ENCODE results near the gene TCP11L1.

TCP11L1 gene

DNA sequence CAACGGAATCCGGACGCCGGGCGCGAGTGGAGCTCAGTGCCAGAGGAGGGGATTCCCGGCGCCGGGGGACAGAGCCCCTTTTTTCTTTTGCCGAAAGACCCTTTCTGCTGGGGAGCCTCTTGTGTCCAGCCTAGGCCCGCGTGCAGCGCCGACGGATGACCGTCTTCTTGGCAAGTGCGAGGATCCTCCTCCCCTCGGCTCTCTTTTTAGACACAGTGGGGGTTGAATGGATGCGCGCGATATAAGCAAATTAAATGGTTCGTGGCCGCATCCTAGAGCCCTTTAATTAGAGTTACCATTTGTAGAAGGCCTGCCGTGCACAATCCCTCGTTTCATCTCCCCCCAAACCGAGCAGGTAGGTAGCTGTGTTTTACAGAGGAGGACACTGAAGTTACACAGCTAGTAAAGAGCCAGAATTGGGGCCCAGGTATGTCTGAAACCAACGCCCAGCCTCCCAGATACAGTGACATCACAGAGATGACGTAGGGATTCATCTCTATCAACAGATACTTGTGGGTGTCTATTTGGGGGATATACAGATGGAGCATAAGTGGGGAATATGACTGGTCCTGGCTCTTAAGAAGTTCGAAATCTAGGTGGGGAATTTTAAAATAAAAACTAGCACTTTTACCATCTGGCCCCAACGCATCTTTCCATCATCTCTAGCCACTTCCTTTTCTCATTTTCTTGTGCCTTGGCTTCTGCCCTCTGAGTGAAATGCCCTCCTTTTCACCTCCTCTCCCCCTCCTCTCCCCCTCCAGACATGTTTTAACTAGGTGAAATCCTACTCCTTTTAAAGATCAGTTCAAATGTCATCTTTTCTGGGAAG, 875 bp downstream of the TCP11L1 start:
- no peaks in the 10 kb centered on the region for H3K9me2 ChIP-seq (replicated peaks; ENCODE audit: insufficient read depth, low read length)
- no peaks in the 10 kb centered on the region for H4K20me1 ChIP-seq (ENCODE audit: insufficient read depth, low read length)
- peaks cover 6% of the 10 kb centered on the region; the same call in 1 of the 2 replicates for H3K79me2 ChIP-seq (ENCODE audit: low read length)
- no peaks in the 10 kb centered on the region for H3K27me3 ChIP-seq (replicated peaks; ENCODE audit: insufficient read depth, low read length)
- H3K27ac ChIP-seq (ENCODE audit: low read length): peak overlapping the region; percentile 93; the same call in 1 of the 2 replicates
- peak overlapping the region; percentile 99 for H3K4me3 ChIP-seq (ENCODE audit: low read length)
- H3K4me2 ChIP-seq (ENCODE audit: low read depth, low read length): peak overlapping the region; percentile 69
- DNase-seq: peak; percentile 28
- TF ChIP-seq EZH2 (optimal IDR thresholded peaks at IDR 0.05; ENCODE audit: low read depth, low read length) (no peak), EZH2phosphoT487 (IDR thresholded peaks at IDR 0.05; ENCODE audit: low read length) (no peak)
- TF ChIP-seq, protein P1, sequence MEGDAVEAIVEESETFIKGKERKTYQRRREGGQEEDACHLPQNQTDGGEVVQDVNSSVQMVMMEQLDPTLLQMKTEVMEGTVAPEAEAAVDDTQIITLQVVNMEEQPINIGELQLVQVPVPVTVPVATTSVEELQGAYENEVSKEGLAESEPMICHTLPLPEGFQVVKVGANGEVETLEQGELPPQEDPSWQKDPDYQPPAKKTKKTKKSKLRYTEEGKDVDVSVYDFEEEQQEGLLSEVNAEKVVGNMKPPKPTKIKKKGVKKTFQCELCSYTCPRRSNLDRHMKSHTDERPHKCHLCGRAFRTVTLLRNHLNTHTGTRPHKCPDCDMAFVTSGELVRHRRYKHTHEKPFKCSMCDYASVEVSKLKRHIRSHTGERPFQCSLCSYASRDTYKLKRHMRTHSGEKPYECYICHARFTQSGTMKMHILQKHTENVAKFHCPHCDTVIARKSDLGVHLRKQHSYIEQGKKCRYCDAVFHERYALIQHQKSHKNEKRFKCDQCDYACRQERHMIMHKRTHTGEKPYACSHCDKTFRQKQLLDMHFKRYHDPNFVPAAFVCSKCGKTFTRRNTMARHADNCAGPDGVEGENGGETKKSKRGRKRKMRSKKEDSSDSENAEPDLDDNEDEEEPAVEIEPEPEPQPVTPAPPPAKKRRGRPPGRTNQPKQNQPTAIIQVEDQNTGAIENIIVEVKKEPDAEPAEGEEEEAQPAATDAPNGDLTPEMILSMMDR (IDR thresholded peaks at IDR 0.05; ENCODE audit: low read length): no peak
- H3K9me3 ChIP-seq (replicated peaks; ENCODE audit: insufficient read depth, low read length): no peaks in the 10 kb centered on the region
- peak overlapping the region; percentile 100 for H2AFZ ChIP-seq (ENCODE audit: low read length)
- H3K9ac ChIP-seq (ENCODE audit: low read length): peak overlapping the region; percentile 97
- peaks cover 5% of the 10 kb centered on the region; the same call in 1 of the 2 replicates for H3K4me1 ChIP-seq (ENCODE audit: low read length)
- no peaks in the 10 kb centered on the region for H3K36me3 ChIP-seq (replicated peaks; ENCODE audit: insufficient read depth, low read length)
- peaks cover 9% of the 10 kb centered on the region for H3F3A ChIP-seq (ENCODE audit: insufficient read depth, low read length)

DNA sequence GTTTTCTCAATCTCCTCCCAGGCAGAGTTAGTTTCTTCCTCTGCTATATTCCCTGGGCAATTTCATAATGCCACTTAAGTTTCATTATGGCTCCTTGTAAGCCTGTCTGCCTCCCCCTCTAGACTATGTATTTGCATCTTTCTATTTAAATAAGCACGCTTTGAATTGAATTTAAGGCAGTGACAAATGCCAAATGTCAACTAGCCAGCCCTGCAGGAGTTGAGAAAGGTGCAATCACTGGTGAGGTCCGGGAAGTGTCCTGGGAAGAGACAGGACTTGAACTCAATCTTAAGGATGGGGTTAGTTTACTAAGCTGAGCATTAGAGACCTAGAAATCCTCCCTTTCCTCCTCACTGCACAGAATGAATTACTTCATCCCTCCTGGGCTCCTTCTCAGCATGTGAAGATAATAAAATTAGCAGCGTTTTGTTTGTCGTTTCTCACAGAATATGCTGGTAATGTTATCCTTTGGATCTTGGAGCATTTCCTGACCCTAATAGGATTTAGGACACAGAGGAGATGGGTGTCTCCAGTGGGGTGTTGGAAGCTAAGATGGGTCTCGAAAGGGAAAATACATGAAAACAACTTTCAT, 1.6 kb downstream of the TCP11L1 start:
- H3K9me2 ChIP-seq (replicated peaks; ENCODE audit: insufficient read depth, low read length): no peaks in the 10 kb centered on the region
- no peak overlapping the region; the same call in 1 of the 2 replicates for H3K9ac ChIP-seq (ENCODE audit: low read length)
- H3K36me3 ChIP-seq (replicated peaks; ENCODE audit: insufficient read depth, low read length): no peaks in the 10 kb centered on the region
- TF ChIP-seq EZH2 (optimal IDR thresholded peaks at IDR 0.05; ENCODE audit: low read depth, low read length) (no peak), EZH2phosphoT487 (IDR thresholded peaks at IDR 0.05; ENCODE audit: low read length) (no peak)
- TF ChIP-seq, protein P1 (IDR thresholded peaks at IDR 0.05; ENCODE audit: low read length): no peak
- H3K9me3 ChIP-seq (replicated peaks; ENCODE audit: insufficient read depth, low read length): no peaks in the 10 kb centered on the region
- peak overlapping the region; percentile 99; the same call in 1 of the 2 replicates for H3K4me3 ChIP-seq (ENCODE audit: low read length)
- no peak for DNase-seq
- H3K4me1 ChIP-seq (ENCODE audit: low read length): peaks cover 5% of the 10 kb centered on the region; the same call in 1 of the 2 replicates
- H3K27ac ChIP-seq (ENCODE audit: low read length): peak overlapping the region; percentile 93; the same call in 1 of the 2 replicates
- no peaks in the 10 kb centered on the region for H3K27me3 ChIP-seq (replicated peaks; ENCODE audit: insufficient read depth, low read length)
- H3K79me2 ChIP-seq (ENCODE audit: low read length): peaks cover 6% of the 10 kb centered on the region; the same call in 1 of the 2 replicates
- H3K4me2 ChIP-seq (ENCODE audit: low read depth, low read length): peak overlapping the region; percentile 69
- no peaks in the 10 kb centered on the region for H4K20me1 ChIP-seq (ENCODE audit: insufficient read depth, low read length)
- H2AFZ ChIP-seq (ENCODE audit: low read length): no peak overlapping the region
- peaks cover 9% of the 10 kb centered on the region for H3F3A ChIP-seq (ENCODE audit: insufficient read depth, low read length)

DNA sequence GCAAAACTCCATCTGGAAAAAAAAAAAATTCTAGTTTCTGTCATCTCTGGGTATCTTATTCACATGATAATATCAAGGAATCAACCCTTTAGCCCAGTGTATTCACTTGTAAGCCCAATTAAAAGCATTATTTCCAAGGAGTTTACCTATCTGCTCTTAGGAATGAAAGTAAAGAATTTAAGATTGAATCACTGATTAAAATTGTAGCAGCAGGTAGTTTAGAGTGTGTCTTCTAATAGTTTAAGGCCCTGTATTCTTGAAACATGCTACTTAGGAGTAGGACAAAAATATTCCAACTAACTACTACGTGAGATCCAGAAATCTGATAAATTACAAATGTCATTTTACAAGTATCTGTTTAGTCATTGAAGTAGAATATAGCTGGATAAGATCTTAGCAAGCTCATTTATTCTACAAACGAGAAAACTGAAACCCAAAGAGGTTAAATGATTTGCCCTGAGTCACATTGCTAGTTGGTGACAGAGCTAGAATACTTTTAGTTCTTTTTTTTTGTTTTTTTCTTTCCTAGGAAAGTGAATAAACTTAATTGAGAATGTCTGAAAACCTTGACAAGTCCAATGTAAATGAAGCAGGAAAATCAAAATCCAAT, 4.0 kb downstream of the TCP11L1 start:
- Histone ChIP-seq H3K4me3 (ENCODE audit: low read length) (no peak overlapping the region), H3K4me1 (ENCODE audit: low read length) (peaks cover 5% of the 10 kb centered on the region; the same call in 1 of the 2 replicates), H3K9me3 (replicated peaks; ENCODE audit: insufficient read depth, low read length) (no peaks in the 10 kb centered on the region), H3K9me2 (replicated peaks; ENCODE audit: insufficient read depth, low read length) (no peaks in the 10 kb centered on the region), H3K36me3 (replicated peaks; ENCODE audit: insufficient read depth, low read length) (no peaks in the 10 kb centered on the region), H3K27ac (ENCODE audit: low read length) (no peak overlapping the region), H3K4me2 (ENCODE audit: low read depth, low read length) (no peak overlapping the region), H4K20me1 (ENCODE audit: insufficient read depth, low read length) (no peaks in the 10 kb centered on the region), H2AFZ (ENCODE audit: low read length) (no peak overlapping the region), H3K27me3 (replicated peaks; ENCODE audit: insufficient read depth, low read length) (no peaks in the 10 kb centered on the region), H3F3A (ENCODE audit: insufficient read depth, low read length) (peaks cover 9% of the 10 kb centered on the region), H3K9ac (ENCODE audit: low read length) (no peak overlapping the region), H3K79me2 (ENCODE audit: low read length) (peaks cover 6% of the 10 kb centered on the region; the same call in 1 of the 2 replicates)
- no peak for DNase-seq
- TF ChIP-seq, protein P1 (IDR thresholded peaks at IDR 0.05; ENCODE audit: low read length): no peak
- TF ChIP-seq EZH2phosphoT487 (IDR thresholded peaks at IDR 0.05; ENCODE audit: low read length): no peak
- TF ChIP-seq EZH2 (optimal IDR thresholded peaks at IDR 0.05; ENCODE audit: low read depth, low read length): no peak

Measured in MM.1S (cell line).